ENCODE data around the gene SNX5. TPM values are rescaled to one million over a fixed set of nuclear protein-coding genes. Genes with fewer than 3 reads are reported as not detected.
A peak's percentile ranks its signal among the peaks of the same experiment; 100 is the strongest.

The SNX5 gene
- total RNA-seq, 1 donor: 93.7 TPM

DNA sequence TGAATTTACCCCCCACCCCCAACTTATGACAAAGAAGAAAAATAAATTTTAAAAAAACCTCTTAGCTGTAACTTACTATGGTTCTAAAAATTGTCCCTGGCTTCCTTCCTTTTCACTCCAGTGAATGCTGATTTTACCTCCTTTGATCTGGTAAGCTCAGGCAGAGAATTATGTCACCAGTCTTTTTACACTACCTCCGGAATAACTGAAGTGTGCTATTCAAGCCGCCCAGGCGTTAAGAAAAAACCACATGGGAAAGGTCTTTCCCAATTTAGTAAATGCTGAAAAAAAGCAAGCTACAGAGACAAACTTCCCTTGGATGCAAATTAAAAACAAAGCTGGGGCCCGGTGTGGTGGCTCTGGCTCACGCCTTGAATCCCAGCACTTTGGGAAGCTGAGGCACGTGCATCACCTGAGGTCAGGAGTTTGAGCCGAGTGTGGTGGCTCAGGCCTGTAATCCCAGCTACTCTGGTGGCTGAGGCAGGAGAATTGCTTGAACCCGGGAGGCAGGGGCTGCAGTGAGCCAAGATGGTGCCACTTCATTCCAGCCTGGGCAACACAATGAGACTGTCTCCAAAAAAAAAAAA is 12.4 kb downstream of the SNX5 start:
- Histone ChIP-seq H3K4me3 (ENCODE audit: insufficient read depth, low read length) (no peak overlapping the region), H3K27ac (ENCODE audit: low read depth, low read length) (peak overlapping the region; percentile 16), H3K79me2 (ENCODE audit: insufficient read depth, low read length) (peaks cover 95% of the 10 kb centered on the region), H3K9me3 (ENCODE audit: low read depth, low read length) (no peaks in the 10 kb centered on the region), H4K20me1 (ENCODE audit: insufficient read depth, low read length) (peaks cover 35% of the 10 kb centered on the region), H3K4me2 (ENCODE audit: insufficient read depth, low read length) (no peak overlapping the region), H3K27me3 (ENCODE audit: insufficient read depth, low read length) (no peaks in the 10 kb centered on the region), H3K4me1 (ENCODE audit: insufficient read depth, low read length) (peaks cover 32% of the 10 kb centered on the region), H3K36me3 (ENCODE audit: insufficient read depth, low read length) (peaks cover 54% of the 10 kb centered on the region), H2AFZ (ENCODE audit: low read length) (no peak overlapping the region)
- TF ChIP-seq, protein P1, sequence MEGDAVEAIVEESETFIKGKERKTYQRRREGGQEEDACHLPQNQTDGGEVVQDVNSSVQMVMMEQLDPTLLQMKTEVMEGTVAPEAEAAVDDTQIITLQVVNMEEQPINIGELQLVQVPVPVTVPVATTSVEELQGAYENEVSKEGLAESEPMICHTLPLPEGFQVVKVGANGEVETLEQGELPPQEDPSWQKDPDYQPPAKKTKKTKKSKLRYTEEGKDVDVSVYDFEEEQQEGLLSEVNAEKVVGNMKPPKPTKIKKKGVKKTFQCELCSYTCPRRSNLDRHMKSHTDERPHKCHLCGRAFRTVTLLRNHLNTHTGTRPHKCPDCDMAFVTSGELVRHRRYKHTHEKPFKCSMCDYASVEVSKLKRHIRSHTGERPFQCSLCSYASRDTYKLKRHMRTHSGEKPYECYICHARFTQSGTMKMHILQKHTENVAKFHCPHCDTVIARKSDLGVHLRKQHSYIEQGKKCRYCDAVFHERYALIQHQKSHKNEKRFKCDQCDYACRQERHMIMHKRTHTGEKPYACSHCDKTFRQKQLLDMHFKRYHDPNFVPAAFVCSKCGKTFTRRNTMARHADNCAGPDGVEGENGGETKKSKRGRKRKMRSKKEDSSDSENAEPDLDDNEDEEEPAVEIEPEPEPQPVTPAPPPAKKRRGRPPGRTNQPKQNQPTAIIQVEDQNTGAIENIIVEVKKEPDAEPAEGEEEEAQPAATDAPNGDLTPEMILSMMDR (IDR thresholded peaks at IDR 0.05; ENCODE audit: extremely low read depth, low read depth, low read length): no peak
- DNase-seq (ENCODE audit: insufficient read length, low spot score, missing footprints): no peak

DNA sequence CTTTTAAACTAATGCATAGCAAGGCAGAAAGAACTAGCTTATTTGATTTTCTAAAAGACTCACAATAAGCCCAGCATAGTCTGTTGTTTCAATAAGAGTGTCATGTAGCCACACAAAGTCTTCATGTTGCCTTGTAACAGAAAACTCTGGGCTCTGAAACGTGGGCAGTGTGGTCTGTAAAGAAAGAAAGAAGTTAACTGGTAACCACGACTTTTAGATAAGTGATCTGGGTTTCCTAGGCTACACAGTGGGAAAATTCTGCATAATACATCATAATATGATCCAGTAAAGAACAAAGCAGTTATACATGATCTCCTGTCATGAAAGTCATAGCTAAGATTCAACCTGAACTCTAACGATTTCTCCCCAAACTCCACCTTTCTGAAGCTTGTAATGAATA is 13.3 kb downstream of the SNX5 start:
- no peaks in the 10 kb centered on the region for H3K9me3 ChIP-seq (ENCODE audit: low read depth, low read length)
- peak overlapping the region; percentile 27 for H3K27ac ChIP-seq (ENCODE audit: low read depth, low read length)
- TF ChIP-seq, protein P1 (IDR thresholded peaks at IDR 0.05; ENCODE audit: extremely low read depth, low read depth, low read length): no peak
- peaks cover 95% of the 10 kb centered on the region for H3K79me2 ChIP-seq (ENCODE audit: insufficient read depth, low read length)
- no peak overlapping the region for H3K4me3 ChIP-seq (ENCODE audit: insufficient read depth, low read length)
- H4K20me1 ChIP-seq (ENCODE audit: insufficient read depth, low read length): peaks cover 36% of the 10 kb centered on the region
- H3K4me1 ChIP-seq (ENCODE audit: insufficient read depth, low read length): peaks cover 27% of the 10 kb centered on the region
- DNase-seq (ENCODE audit: insufficient read length, low spot score, missing footprints): no peak
- no peak overlapping the region for H2AFZ ChIP-seq (ENCODE audit: low read length)
- H3K4me2 ChIP-seq (ENCODE audit: insufficient read depth, low read length): no peak overlapping the region
- H3K27me3 ChIP-seq (ENCODE audit: insufficient read depth, low read length): no peaks in the 10 kb centered on the region
- H3K36me3 ChIP-seq (ENCODE audit: insufficient read depth, low read length): peaks cover 63% of the 10 kb centered on the region

DNA sequence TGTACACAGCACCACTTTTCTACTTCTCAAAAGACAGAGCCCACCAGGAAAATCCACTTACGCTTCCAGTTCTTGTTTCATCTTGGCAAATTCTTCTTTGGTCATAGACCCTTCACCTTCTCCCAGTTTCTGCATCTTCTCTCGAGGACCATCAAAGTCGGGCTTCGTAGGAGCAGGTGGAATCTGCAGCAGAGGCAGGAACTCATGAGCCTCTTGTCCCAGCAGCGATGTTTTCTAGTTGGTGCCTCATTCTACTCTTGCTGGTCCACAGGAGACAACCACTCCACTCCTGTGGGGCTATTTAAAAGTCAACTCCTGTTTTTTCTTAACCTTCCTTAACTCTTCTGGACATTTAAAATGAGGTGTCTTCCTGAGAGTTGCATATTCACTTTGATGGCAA is 14.7 kb downstream of the SNX5 start:
- Histone ChIP-seq H3K9me3 (ENCODE audit: low read depth, low read length) (no peaks in the 10 kb centered on the region), H4K20me1 (ENCODE audit: insufficient read depth, low read length) (peaks cover 25% of the 10 kb centered on the region), H3K36me3 (ENCODE audit: insufficient read depth, low read length) (peaks cover 76% of the 10 kb centered on the region), H3K27ac (ENCODE audit: low read depth, low read length) (no peak overlapping the region), H3K4me3 (ENCODE audit: insufficient read depth, low read length) (no peak overlapping the region), H3K27me3 (ENCODE audit: insufficient read depth, low read length) (no peaks in the 10 kb centered on the region), H3K4me1 (ENCODE audit: insufficient read depth, low read length) (peaks cover 14% of the 10 kb centered on the region), H3K79me2 (ENCODE audit: insufficient read depth, low read length) (peaks cover 92% of the 10 kb centered on the region), H3K4me2 (ENCODE audit: insufficient read depth, low read length) (no peak overlapping the region), H2AFZ (ENCODE audit: low read length) (no peak overlapping the region)
- DNase-seq (ENCODE audit: insufficient read length, low spot score, missing footprints): no peak
- TF ChIP-seq, protein P1 (IDR thresholded peaks at IDR 0.05; ENCODE audit: extremely low read depth, low read depth, low read length): no peak

DNA sequence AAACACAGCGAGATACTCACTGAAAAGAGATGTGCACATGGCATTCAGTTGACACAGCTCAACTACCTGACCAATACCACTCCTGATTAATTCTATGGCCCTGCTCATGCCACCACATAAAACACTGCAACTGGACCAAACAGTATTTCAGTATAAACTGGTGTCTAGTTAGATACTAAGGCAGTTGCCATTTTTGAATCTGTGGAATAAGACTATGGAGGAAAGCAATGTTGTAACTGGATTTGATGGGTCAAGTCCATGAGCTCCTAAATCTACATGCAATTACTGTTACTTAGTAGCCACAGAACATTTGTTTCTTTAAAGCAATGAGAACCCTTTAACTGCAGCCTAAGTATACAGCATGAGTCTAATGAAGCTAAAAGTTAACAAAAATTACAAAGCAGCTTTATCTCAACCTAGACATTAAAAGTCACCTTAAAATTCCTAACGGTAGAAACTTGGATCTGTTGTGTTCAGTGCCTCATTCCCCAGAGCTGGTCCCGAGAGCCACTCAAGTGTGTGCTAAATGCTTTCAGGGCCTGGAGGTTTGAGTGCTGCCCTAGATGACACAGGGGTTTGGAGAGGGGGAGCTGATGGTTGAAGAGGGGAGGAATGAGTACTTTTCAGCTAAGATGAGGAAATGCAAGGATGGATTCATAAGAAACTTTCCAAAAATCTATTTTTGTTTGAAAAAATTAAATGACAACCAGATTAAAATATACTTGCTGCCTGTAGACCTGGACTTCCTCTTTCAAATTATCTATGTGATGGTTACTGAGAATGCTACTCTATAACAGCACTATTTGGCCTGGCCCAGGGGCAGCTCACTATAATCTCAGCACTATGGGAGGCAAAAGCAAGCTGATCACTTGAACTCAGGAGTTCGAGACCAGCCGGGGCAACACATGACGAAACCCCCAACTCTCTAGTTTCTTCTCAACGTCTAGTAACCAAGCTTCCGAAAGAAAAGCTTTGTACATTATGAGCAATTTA is 15.6 kb downstream of the SNX5 start:
- H3K9me3 ChIP-seq (ENCODE audit: low read depth, low read length): no peaks in the 10 kb centered on the region
- peaks cover 19% of the 10 kb centered on the region for H4K20me1 ChIP-seq (ENCODE audit: insufficient read depth, low read length)
- TF ChIP-seq, protein P1 (IDR thresholded peaks at IDR 0.05; ENCODE audit: extremely low read depth, low read depth, low read length): no peak
- H3K27ac ChIP-seq (ENCODE audit: low read depth, low read length): no peak overlapping the region
- H3K4me2 ChIP-seq (ENCODE audit: insufficient read depth, low read length): no peak overlapping the region
- H3K36me3 ChIP-seq (ENCODE audit: insufficient read depth, low read length): peaks cover 86% of the 10 kb centered on the region
- no peaks in the 10 kb centered on the region for H3K27me3 ChIP-seq (ENCODE audit: insufficient read depth, low read length)
- DNase-seq (ENCODE audit: insufficient read length, low spot score, missing footprints): no peak
- H3K4me1 ChIP-seq (ENCODE audit: insufficient read depth, low read length): peaks cover 5% of the 10 kb centered on the region
- H3K4me3 ChIP-seq (ENCODE audit: insufficient read depth, low read length): no peak overlapping the region
- H3K79me2 ChIP-seq (ENCODE audit: insufficient read depth, low read length): peaks cover 83% of the 10 kb centered on the region
- no peak overlapping the region for H2AFZ ChIP-seq (ENCODE audit: low read length)
